Measurements from ENCODE around the gene SIRPB2. TPM values are rescaled to one million over a fixed set of nuclear protein-coding genes. Genes with fewer than 3 reads are reported as not detected.

The SIRPB2 gene
- total RNA-seq, 2 experiments from 2014 or later = not detected

DNA sequence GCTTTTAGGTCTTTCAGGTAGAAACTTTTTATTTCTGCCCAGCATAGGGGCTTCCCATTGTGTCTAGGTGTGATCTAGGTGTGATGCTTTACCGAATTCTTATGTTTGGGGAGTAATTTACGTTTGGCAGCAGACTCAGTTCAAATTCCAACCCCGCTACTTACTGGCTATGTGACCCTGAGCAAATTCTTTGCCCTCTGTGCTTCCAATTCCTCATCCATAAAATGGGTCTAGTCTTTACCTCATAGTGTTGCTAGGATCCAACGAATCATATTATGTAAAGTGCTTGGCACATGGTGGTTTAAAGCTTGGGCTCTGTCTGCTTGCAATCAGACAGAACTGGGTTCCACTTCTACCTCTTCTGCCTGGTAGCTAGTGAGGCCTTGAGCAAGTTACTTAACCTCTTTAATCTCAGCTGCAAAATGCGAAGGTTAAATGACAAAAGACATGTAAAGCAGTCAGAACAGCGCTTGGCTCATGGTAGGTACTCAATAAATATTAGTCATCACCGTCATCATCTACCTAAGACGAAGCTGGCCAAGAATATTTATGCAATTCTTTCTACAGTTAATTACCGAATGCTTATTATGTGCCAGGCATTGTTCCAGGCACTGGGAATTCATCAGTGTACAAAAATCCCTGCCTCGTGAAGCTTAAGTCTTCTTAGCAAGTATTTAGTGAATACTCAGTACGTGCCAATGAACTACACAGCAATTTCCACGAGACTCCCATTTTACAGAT, 25.6 kb downstream of the SIRPB2 start:
- peak overlapping the region; percentile 80 for H3K27ac Mint-ChIP-seq
- H3K4me3 Mint-ChIP-seq = peak overlapping the region; percentile 81
- peaks cover 12% of the 10 kb centered on the region for H3K36me3 Mint-ChIP-seq (ENCODE audit: low read depth)
- ChIA-PET CTCF (interaction anchor here (0.8 to 2.7 kb wide), 10 partner anchors 10 to 345 kb away, joined by 3 to 13 read pairs (median 5); partner anchors contain the start of gene FKBP1A), POLR2A (no interaction called here)
- no peak for DNase-seq
- H3K4me1 Mint-ChIP-seq = peaks cover 50% of the 10 kb centered on the region
- no peaks in the 10 kb centered on the region for H3K9me3 Mint-ChIP-seq
- peaks cover 16% of the 10 kb centered on the region for H3K27me3 Mint-ChIP-seq

- Mint-ChIP-seq H3K36me3 (ENCODE audit: low read depth) (peaks cover 23% of the 10 kb centered on the region), H3K27ac (peak overlapping the region; percentile 4), H3K4me3 (peak overlapping the region; percentile 2), H3K27me3 (peaks cover 16% of the 10 kb centered on the region), H3K9me3 (no peaks in the 10 kb centered on the region), H3K4me1 (peaks cover 50% of the 10 kb centered on the region)
- CTCF ChIA-PET = no interaction called here
- no peak for DNase-seq
- POLR2A ChIA-PET = no interaction called here
These were observed 27.1 kb downstream of the SIRPB2 start for GRCh38 chr20:1463971-1464570.

GRCh38 chr20:1462834-1463233, 28.4 kb downstream of the SIRPB2 start:
- peaks cover 4% of the 10 kb centered on the region for H3K27me3 Mint-ChIP-seq
- POLR2A ChIA-PET = no interaction called here
- CTCF ChIA-PET = no interaction called here
- peaks cover 46% of the 10 kb centered on the region for H3K4me1 Mint-ChIP-seq
- no peak overlapping the region for H3K4me3 Mint-ChIP-seq
- no peaks in the 10 kb centered on the region for H3K9me3 Mint-ChIP-seq
- H3K36me3 Mint-ChIP-seq (ENCODE audit: low read depth) = peaks cover 27% of the 10 kb centered on the region
- no peak overlapping the region for H3K27ac Mint-ChIP-seq
- no peak for DNase-seq

DNA sequence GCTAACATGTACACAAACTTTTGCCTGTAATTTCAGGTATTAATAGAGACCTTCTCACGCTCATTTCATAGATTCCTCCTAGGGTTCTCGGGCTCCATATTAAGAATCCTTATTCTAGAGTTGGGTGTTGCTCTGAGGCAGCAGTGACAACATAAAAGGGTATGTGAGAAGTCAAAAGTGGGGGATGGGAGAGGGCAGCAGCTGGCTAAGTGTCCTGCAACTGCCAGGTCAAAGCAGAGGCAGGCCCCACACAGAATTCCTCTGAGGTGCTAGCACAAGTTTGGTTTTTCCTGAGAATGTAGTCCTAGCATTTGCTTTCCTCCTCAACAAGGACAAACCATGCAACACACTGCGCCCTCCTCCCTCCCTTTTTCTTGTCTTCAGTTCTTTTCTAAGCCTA, 29.2 kb downstream of the SIRPB2 start:
- no peak for DNase-seq
- Mint-ChIP-seq H3K36me3 (ENCODE audit: low read depth) (peaks cover 33% of the 10 kb centered on the region), H3K27me3 (no peaks in the 10 kb centered on the region), H3K4me3 (no peak overlapping the region), H3K4me1 (peaks cover 37% of the 10 kb centered on the region), H3K9me3 (no peaks in the 10 kb centered on the region), H3K27ac (no peak overlapping the region)
- ChIA-PET POLR2A (no interaction called here), CTCF (no interaction called here)

- ChIA-PET CTCF (interaction anchor here (1.3 kb wide), 1 partner anchor 9 kb away, joined by 3 read pairs; no protein-coding TSS in a partner anchor), POLR2A (interaction anchor here (0.6 kb wide), 1 partner anchor 167 kb away, joined by 3 read pairs; no protein-coding TSS in a partner anchor)
These were observed 30.9 kb downstream of the SIRPB2 start for GRCh38 chr20:1460275-1460674.

GRCh38 chr20:1457992-1458391, 33.2 kb downstream of the SIRPB2 start:
- CTCF ChIA-PET = interaction anchor here (1.5 kb wide), 1 partner anchor 18 kb away, joined by 3 read pairs; no protein-coding TSS in a partner anchor
- peaks cover 45% of the 10 kb centered on the region for H3K36me3 Mint-ChIP-seq (ENCODE audit: low read depth)
- POLR2A ChIA-PET = no interaction called here

More at GRCh38 chr20:1460275-1460674, 30.9 kb downstream of the SIRPB2 start:
- peaks cover 28% of the 10 kb centered on the region for H3K4me1 Mint-ChIP-seq
- H3K27ac Mint-ChIP-seq = no peak overlapping the region
- H3K36me3 Mint-ChIP-seq (ENCODE audit: low read depth) = peaks cover 35% of the 10 kb centered on the region
- no peaks in the 10 kb centered on the region for H3K9me3 Mint-ChIP-seq
- DNase-seq = no peak
- no peaks in the 10 kb centered on the region for H3K27me3 Mint-ChIP-seq
- no peak overlapping the region for H3K4me3 Mint-ChIP-seq

DNA sequence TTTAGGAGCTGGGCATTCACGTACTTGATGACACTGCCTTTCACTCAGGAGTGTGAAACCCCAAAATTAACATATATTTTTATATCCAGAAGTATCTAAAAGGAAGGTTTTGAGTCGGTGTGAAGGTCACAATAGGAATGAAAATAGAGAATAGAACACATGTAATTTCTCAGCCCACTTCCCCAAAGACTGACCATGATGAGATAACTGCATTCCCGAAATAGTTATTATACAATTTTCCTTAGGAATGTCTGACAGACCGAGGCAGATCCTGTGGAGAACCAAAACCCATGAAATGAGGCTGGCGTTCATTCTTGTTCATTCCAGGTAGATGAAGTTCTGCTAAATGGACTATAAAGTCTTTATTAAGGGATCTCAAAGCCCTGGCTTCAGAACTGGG, 34.9 kb downstream of the SIRPB2 start:
- Mint-ChIP-seq H3K36me3 (ENCODE audit: low read depth) (peaks cover 61% of the 10 kb centered on the region), H3K27me3 (no peaks in the 10 kb centered on the region), H3K27ac (no peak overlapping the region), H3K4me1 (peaks cover 2% of the 10 kb centered on the region), H3K4me3 (no peak overlapping the region), H3K9me3 (no peaks in the 10 kb centered on the region)
- ChIA-PET POLR2A (no interaction called here), CTCF (interaction anchor here (0.6 to 1.2 kb wide), 3 partner anchors 9 to 210 kb away, joined by 3 read pairs; no protein-coding TSS in a partner anchor)
- DNase-seq = no peak

More at GRCh38 chr20:1457992-1458391, 33.2 kb downstream of the SIRPB2 start:
- Mint-ChIP-seq H3K4me3 (no peak overlapping the region), H3K9me3 (no peaks in the 10 kb centered on the region), H3K27me3 (no peaks in the 10 kb centered on the region), H3K27ac (no peak overlapping the region), H3K4me1 (peaks cover 5% of the 10 kb centered on the region)
- no peak for DNase-seq

GRCh38 chr20:1450926-1451491, 40.2 kb downstream of the SIRPB2 start:
- no peak overlapping the region for H3K4me3 Mint-ChIP-seq
- no peak overlapping the region for H3K27ac Mint-ChIP-seq
- no peak for DNase-seq
- ChIA-PET POLR2A (no interaction called here), CTCF (interaction anchor here (0.8 to 2.6 kb wide), 5 partner anchors 10 to 132 kb away, joined by 3 to 10 read pairs (median 4); partner anchors contain the start of gene NSFL1C)
- peaks cover 60% of the 10 kb centered on the region for H3K36me3 Mint-ChIP-seq (ENCODE audit: low read depth)
- H3K4me1 Mint-ChIP-seq = no peaks in the 10 kb centered on the region
- no peaks in the 10 kb centered on the region for H3K9me3 Mint-ChIP-seq
- H3K27me3 Mint-ChIP-seq = no peaks in the 10 kb centered on the region

- Mint-ChIP-seq H3K4me1 (no peaks in the 10 kb centered on the region), H3K36me3 (ENCODE audit: low read depth) (peaks cover 52% of the 10 kb centered on the region), H3K9me3 (no peaks in the 10 kb centered on the region), H3K27ac (no peak overlapping the region), H3K27me3 (no peaks in the 10 kb centered on the region), H3K4me3 (no peak overlapping the region)
- DNase-seq = no peak
- ChIA-PET CTCF (interaction anchor here (1.1 to 1.3 kb wide), 2 partner anchors 9 to 12 kb away, joined by 3 read pairs; no protein-coding TSS in a partner anchor), POLR2A (no interaction called here)
These were observed 41.9 kb downstream of the SIRPB2 start for GRCh38 chr20:1449370-1449769.

- no peaks in the 10 kb centered on the region for H3K4me1 Mint-ChIP-seq
- peaks cover 55% of the 10 kb centered on the region for H3K36me3 Mint-ChIP-seq (ENCODE audit: low read depth)
- no peaks in the 10 kb centered on the region for H3K9me3 Mint-ChIP-seq
- no peak for DNase-seq
- CTCF ChIA-PET = interaction anchor here (0.8 to 1.4 kb wide), 4 partner anchors 9 to 64 kb away, joined by 3 to 4 read pairs (median 3); partner anchors contain the start of gene NSFL1C
- no peak overlapping the region for H3K27ac Mint-ChIP-seq
- no peaks in the 10 kb centered on the region for H3K27me3 Mint-ChIP-seq
- POLR2A ChIA-PET = no interaction called here
- no peak overlapping the region for H3K4me3 Mint-ChIP-seq
These were observed 43.1 kb downstream of the SIRPB2 start for GRCh38 chr20:1448081-1448620.

- no peak overlapping the region for H3K27ac Mint-ChIP-seq
- CTCF ChIA-PET = interaction anchor here (1.0 kb wide), 1 partner anchor 10 kb away, joined by 3 read pairs; no protein-coding TSS in a partner anchor
These were observed 44.7 kb downstream of the SIRPB2 start for GRCh38 chr20:1446536-1446935.

GRCh38 chr20:1443085-1443484, 48.1 kb downstream of the SIRPB2 start:
- POLR2A ChIA-PET = no interaction called here
- peaks cover 19% of the 10 kb centered on the region for H3K4me1 Mint-ChIP-seq
- no peaks in the 10 kb centered on the region for H3K9me3 Mint-ChIP-seq
- DNase-seq = no peak
- H3K4me3 Mint-ChIP-seq = no peak overlapping the region
- H3K36me3 Mint-ChIP-seq (ENCODE audit: low read depth) = peaks cover 27% of the 10 kb centered on the region
- H3K27ac Mint-ChIP-seq = no peak overlapping the region
- CTCF ChIA-PET = interaction anchor here (1.2 kb wide), 2 partner anchors 15 to 131 kb away, joined by 3 to 4 read pairs; no protein-coding TSS in a partner anchor
- no peaks in the 10 kb centered on the region for H3K27me3 Mint-ChIP-seq

More at GRCh38 chr20:1446536-1446935, 44.7 kb downstream of the SIRPB2 start:
- DNase-seq = no peak
- H3K9me3 Mint-ChIP-seq = no peaks in the 10 kb centered on the region
- peaks cover 47% of the 10 kb centered on the region for H3K36me3 Mint-ChIP-seq (ENCODE audit: low read depth)
- no peak overlapping the region for H3K4me3 Mint-ChIP-seq
- POLR2A ChIA-PET = no interaction called here
- H3K27me3 Mint-ChIP-seq = no peaks in the 10 kb centered on the region
- H3K4me1 Mint-ChIP-seq = peaks cover 3% of the 10 kb centered on the region

DNA sequence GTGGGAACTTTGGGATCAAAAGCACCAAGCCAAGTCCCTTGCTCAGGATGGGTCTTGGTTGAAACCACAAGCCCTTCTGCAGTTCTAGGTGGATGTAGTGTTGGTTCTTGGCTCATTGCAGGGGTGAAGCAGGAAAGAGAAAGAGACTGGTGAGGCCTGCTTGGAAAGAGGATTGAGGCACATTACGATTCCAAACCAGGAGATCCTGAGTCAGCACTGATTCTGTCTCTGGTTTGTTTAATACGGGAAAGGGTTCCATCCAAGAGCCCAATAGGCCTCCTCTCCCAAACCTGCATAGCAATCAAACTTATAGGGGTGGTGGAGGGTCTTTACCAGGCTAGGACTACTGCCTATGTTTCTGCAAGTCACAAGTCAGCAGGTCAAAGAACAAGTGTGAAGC, 48.9 kb downstream of the SIRPB2 start:
- H3K9me3 Mint-ChIP-seq = no peaks in the 10 kb centered on the region
- H3K36me3 Mint-ChIP-seq (ENCODE audit: low read depth) = peaks cover 23% of the 10 kb centered on the region
- ChIA-PET POLR2A (no interaction called here), CTCF (no interaction called here)
- H3K4me3 Mint-ChIP-seq = no peak overlapping the region
- H3K4me1 Mint-ChIP-seq = peaks cover 21% of the 10 kb centered on the region
- no peak for DNase-seq
- no peaks in the 10 kb centered on the region for H3K27me3 Mint-ChIP-seq
- no peak overlapping the region for H3K27ac Mint-ChIP-seq

Data from activated CD4-positive, alpha-beta T cell treated with anti-CD3 and anti-CD28 coated beads, Interleukin-2, amount 10 ng/mL, durations not matched to agents 7 days and 5 days (primary cell).